Medulla oblongata (tissue), 1 donor: ENCODE results near the gene PARP11.

Experiments used
- DNase-seq: peaks from one replicate; pipeline ENCODE4 v3.0.0-alpha.2; 2015; ENCODE audit errors: extremely low spot score

Gene PARP11

DNA sequence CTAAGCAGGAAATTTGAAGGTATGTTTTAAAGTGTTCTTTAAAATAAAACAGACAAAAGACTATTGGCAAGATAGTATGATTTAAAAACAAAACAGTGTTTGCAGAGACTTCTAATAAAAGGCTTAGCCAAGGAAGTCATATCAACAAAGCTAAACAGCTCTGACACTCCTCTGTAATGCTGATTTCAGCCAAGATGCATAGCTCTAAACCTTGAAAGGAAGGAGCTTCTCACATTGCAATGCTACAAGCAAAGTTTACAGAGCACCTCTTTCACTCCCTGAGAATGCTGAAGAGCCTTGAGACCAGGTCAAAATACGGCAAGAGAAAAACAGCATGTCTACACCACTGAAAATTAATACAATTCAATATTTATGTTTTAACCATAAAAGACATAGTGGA, 51.8 kb downstream of the PARP11 start:
- no peak for DNase-seq

DNA sequence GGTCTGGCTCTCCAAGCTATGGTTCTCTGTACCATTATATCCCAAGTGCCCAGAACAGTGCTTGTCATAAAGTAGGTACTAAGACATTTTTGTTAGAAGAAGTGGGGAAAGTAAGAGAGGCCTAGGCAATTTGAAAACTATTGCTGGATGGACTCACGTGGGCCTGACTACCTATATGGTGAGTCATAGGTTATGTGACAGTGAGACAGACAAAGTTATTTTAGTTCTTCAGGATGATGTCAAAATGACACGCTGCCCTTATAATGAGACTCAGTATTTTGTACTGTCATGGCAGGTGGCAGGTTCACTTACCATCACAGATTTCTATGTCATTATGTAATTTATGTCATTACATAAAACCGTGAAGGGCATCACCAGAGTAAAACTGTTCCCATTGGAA, 53.1 kb downstream of the PARP11 start:
- no peak for DNase-seq

DNA sequence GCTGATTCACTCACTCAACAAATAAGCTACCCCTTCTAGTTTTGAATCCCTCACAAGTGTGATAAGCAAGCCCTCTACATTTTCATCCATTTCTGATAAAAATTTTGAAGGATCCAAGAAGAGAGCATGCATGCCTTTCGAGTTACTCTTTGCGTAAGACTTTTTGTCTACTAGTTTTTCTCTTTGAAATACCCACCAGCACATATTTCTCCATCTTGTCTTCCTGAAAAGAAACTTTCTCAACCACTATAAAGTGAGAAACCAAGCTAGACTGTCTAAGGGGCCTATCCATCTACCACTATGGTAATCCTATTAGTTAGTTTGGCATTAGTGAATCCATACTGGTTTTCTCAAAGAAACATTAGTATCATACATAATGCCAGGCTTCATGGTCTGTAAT, 56.9 kb downstream of the PARP11 start:
- DNase-seq: no peak

DNA sequence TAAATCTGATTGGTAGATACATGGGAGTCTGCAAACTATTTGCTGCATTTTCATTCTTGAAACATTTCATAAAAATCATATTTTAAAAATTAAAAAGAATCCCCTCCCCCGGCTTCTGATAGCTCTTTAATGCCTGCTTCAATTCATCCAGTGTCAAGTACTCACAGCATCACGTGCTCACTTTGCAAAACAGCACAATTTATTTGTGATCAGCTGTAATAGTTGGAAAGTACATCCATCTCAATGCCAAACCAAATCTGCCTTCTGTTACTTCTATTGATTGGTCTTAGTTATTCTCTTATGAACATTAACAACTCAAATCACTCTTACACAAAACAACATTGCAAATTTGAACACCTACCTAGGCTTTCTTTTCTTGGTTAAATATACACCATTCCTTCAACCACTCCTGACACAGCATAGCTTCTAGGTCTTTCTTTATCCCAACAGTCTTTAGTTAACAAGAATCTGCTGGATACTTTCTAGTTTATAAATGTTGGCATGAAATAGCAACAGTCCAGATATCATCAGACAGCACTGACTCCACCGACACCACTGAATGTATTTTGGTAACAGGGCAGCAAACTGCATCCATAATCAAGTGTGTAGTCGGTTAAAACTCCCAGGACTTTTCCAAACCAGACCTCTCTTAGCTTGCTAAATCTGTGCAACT, 58.0 kb downstream of the PARP11 start:
- DNase-seq: no peak

GRCh38 chr12:3810540-3810939, 62.7 kb downstream of the PARP11 start:
- no peak for DNase-seq

GRCh38 chr12:3810016-3810370, 63.2 kb downstream of the PARP11 start:
- DNase-seq: no peak

DNA sequence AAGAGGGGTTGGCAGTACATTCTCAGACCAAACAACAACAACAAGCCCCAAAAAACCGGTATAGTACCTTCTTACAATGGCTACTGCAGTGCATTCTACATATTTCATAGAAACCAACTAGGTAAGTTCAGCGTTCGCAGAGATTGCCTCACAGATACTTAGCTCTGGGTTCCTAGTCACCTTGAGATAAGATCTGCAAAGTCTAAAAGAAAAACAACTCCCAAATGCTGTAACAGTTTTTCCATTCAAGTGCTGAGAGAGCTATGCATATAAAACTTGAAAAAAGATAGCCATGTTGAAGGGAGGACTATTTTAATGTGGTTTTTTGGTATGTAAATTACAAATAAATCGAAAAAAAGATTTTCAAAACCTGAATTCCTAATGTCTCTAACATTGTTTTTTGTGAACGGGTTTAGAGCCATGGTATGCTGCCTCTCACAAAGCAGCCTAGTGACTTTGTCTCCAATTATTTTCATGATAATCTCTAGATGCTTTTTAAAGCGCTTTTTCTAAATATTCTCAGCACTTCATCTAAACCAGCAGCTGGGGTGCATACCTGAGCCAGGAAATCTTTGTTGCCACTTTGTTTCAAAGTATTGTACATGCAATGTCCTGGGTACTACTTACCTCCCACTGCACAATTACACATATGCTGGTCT, 63.7 kb downstream of the PARP11 start:
- DNase-seq: no peak

DNA sequence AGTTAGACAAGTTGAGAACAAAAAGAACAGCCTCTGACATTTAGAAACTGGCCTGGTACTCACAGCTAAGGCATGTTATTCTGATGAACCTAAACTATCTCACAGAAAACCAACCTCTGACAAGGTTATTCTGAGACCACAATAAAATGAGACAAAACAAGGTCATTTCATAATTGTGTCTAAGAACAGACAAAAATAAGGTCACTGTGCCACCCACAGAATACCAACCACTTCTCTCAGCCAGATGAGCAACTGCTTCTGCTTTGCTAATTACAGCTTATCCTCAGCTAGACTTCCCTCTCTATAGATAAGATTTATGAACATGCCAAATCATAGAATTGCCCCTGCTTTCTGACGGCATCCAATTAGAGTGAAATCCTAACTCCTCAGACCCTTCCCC, 68.1 kb downstream of the PARP11 start:
- DNase-seq: no peak

DNA sequence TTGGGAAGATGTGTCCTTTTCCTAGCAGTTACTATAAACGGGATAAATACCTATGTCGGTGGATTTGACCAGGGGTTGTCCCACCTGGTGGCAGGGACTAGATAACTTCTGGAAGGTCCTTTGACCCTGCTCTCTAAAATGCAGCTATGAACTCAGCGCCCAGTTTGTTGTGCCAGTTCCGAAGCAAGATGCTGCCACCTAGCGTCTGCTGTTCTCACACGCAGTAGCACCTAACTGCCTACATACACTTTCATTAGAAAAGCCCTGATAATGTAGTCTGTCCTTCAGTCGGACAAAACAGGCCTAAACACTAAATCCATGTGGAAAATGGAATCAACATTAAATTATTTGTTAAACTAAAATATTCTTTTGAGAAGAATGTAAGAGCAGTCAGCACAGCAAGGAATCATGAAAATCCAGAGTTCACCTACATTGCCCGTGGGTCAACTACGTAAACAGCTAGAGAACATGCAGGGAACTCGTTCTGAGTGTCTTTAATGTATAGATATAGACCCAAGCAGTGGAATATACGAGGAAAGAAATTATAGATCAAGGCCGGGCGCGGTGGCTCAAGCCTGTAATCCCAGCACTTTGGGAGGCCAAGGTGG, 69.2 kb downstream of the PARP11 start:
- DNase-seq: peak; percentile 77

DNA sequence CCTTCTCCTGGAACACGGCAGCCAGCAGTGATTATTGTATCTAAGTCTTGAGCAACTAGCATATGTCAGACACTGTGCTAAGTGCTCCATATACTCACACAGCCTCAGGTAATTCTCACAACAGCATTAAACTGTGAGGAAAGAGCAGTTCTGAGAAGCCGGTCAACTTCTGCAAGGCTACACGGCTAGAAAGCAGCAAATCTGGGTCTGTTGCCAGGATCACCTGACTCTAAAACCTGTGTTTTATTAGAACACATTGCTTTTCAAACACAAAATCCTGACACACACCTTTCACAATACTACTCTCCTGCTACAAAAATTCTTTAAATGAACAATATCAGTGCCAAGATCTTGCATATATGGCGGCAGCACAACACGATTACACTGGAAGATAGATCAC, 70.5 kb downstream of the PARP11 start:
- no peak for DNase-seq

DNA sequence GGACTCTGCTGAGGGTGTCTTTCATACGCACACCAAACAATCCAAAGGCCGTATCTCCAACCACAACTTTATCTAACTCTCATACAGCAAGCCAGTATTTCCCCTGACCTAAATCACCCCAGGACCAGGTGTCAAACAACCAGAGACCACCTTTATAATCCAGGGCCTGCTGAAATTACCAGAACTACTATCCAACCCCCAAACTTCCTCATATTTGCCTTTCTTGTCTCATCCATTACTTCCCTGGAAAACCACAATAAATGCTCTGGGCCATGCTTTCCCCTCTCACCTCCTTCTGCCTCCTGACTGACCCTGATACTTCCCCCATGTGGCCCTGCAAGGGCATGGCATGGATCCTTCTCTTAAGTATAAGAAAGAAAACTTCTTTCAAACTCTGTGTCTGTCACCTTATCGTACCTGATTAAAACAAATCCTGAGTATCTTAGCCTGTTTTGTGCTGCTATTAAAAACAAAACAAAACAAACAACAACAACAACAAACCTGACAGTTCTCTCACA, 75.6 kb downstream of the PARP11 start:
- DNase-seq: no peak

DNA sequence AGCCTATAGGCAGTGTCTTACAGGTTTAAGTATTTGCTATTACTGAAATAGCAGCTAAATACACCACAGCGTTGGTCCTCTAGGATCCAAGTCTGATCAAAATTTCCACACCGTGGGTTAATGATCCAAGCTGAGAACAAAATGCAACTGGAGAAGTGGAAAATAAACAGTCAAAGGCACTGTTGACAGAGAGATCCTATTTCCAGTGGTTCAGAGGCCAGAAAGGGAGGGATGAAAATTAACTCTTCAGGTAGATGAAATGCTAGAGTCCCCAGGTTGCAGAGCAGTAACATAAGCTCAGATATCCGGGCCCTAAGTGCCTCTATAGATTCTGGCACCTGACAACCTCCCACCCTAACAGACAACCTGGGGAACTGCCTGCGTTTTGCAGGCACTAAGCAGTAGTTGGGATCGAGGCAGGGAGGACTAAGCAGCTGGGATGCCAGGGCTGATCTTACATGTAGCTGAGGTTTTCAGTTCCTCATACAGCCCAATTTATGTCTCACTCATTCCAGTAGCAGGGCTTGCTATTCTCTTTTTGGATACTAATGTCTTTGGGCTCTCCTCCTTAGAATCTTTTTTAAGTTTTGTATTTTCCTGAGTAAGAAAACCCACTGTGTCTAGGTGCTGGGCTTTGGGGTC, 77.6 kb downstream of the PARP11 start:
- DNase-seq: no peak

- no peak for DNase-seq
These were observed 78.1 kb downstream of the PARP11 start for GRCh38 chr12:3795066-3795465.

- no peak for DNase-seq
These were observed 80.4 kb downstream of the PARP11 start for GRCh38 chr12:3792623-3793288.

DNA sequence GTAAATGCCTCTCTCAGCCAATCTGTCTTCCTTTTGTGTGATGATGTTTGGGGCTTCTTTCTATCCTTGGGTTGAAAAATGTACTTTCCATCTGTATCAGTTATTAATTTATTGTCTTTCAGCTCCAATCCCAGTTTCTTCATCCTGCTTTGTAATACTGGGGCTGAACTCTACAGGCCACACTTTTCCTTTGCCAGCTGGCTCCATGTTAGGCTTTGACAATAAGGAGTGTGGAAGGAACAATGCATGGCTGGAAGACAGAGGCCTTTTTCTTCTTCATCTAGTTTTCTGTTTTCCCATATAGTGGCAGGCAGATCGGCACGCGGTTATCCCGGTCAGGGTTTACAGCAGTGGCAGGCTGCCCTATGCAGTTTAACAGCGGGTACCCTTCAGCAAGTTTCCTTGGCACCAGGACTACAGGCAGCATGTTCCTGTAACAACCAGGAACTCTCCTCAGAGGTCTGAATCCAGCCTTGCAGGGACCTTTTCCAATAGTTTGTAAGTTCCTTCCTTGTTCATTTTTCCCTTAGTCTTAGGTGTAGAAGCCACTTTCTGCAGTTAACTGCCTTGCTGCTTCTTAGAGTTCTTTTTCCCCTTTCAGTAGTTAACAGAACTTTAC, 81.8 kb downstream of the PARP11 start:
- peak; percentile 8 for DNase-seq

DNA sequence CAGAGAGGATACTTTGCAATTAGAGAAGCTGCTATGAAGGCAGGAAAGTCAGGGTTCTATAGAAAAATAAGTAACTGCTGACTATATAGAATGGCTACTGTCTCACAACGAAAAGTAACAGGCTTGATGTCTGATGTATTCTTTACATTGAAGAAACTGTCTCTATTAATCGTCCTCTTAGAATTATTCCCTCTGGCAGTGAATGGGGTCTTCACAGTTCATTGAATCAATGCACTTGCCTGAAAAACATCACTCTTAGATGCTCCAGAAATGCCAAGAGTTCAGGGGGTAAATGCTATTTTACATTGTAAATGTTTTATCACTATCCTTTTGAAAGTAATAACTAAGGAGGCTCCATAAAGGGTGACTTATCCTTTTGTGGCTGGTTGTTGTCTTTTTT, 82.6 kb downstream of the PARP11 start:
- no peak for DNase-seq

DNA sequence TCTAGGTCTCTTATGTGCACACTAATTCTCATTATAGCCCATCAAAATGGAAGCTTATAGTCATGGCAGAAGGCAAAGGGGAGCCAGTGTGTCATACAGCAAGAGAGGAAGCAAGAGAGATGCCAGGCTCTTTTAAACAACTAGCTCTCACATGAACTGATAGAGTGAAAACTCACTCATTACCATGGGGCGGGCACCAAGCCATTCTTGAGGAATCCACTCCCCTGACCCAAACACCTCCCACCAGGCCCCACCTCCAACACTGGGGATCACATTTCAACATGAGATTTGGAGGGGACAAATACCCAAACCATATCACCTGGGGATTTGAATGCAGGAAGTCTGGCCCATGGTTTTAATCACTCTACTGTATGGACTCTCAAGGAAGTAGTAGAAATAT, 83.4 kb downstream of the PARP11 start:
- DNase-seq: no peak

DNA sequence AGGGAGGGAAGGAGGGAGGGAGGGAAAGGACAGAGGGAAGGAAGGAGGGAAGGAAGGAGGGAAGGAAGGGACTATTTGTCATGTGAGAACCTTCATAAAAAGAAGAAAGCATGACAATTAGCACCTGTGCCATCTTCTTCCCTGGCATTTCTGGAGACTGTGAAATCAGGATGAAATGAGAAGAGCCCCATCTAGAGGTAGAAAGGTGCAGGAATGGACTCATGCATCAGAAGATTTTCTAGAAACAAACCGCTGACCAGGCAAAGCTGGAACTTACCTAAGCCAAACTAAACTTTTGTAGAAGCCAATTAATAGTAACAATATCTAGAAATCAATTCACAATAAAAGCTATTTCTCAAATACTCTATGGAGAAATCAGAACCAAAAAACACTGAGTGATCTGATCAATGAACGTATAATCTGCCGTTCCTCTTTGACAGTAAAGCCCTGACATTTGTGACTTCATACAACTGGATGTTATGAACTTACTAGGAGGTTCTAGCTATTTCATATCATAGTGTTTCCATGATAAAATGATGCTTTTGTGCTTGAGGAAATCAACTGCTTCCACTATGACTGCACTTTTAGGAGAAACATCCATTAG, 95.9 kb downstream of the PARP11 start:
- DNase-seq: peak; percentile 56

DNA sequence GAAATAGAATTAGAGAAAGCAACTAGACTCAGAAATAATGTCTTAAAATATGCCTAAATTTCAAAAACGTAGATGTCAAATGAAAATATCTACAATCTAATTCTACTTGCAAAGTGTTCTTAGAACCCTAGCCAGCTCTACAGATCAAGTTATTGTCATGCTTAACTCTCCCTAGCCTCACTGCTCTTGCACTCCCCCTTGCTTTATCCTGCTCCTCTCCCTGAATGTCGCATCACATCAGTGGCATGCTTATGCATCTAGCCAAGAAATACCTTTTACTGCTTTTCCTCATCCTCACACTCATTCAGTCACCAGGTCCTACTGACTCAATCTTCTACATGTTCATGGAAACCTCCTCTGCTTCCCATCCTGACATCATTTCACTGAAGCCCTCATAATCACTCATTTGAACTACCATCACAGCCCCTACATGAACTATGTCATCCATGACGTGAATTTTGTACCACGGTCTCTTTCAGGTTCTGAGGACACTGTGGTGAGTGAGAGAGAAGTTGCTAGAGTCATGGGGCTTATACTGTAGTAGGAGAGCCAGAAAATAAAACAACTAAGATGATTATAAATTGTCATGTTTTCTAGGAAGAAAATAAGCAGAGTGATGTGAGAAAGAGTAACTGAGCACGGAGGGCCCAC, 97.7 kb downstream of the PARP11 start:
- DNase-seq: no peak

- DNase-seq: no peak
These were observed 100.8 kb downstream of the PARP11 start for GRCh38 chr12:3772380-3772779.

DNA sequence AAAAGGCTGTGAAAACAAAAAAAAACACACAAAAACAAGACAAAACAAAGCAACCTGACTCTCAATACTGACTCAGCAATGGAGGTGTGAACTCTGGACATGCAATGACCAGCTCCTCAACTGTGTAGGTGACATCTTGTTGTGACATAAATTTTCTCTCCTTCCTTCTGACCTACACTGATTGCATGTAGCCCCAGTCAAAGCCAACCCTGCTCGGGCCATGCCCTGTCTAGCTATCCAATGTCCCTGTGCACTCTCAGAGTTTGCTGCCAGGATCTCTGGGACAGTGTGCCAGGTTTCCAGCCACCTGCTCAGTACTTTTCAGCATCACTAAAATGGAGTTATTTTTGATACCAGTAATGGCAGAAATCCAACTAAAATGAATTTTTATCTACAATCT, 101.3 kb downstream of the PARP11 start:
- no peak for DNase-seq
